ENCODE results near the gene PLD1.

Gene PLD1

DNA sequence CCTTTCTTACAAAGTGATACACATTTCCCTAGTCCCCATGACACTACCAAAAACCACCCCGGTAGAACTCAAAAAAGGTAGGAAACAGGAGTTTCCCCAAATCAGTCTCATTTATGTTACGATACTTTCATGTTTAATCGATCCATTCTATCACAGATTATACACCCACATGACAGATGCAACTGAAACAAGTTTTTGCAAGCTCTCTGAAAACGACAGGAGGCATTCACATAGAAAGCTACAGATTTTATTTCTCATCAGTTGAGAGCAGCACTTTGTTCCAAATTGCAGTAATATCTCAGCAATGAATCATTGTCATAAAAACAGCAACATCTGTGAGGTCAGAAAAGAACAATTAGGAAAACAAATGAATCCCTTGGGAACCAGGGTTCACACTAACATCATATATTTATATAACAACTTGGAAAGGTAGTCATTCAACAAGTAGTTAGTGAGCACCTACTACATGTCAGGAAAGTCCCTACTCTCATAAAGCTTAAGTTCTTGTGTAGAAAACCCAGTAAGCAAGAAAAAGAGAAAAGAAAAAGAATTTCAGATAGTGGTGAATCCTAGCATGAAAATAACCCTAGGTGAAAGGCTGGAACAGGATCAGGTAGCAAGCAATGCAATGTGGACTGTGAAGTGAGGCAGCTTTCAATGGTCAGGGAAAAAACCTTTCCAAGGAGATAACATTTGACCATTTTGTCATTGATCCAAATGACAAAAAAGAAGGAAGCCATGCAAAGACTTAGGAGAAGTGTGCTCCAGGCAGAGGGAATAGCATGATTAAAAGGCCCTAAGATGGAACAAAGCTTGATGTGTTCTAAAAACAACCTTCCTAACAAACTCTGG is 8.3 kb downstream of the PLD1 start:
- no peaks in the 10 kb centered on the region for H3K9me3 ChIP-seq (replicated peaks; ENCODE audit: low read length)
- no peaks in the 10 kb centered on the region for H3K27me3 ChIP-seq (ENCODE audit: control insufficient read depth, insufficient read depth, low read length)
- peak overlapping the region; percentile 66 for H3K9ac ChIP-seq (ENCODE audit: low read depth, low read length)
- H3K4me2 ChIP-seq (ENCODE audit: low read length): peak overlapping the region; percentile 65
- H3K4me1 ChIP-seq (ENCODE audit: control insufficient read depth, insufficient read depth, low read length): peaks cover 43% of the 10 kb centered on the region
- H3K4me3 ChIP-seq (ENCODE audit: low read length): no peak overlapping the region
- no peaks in the 10 kb centered on the region for H3K36me3 ChIP-seq (ENCODE audit: insufficient read depth, low read length)

DNA sequence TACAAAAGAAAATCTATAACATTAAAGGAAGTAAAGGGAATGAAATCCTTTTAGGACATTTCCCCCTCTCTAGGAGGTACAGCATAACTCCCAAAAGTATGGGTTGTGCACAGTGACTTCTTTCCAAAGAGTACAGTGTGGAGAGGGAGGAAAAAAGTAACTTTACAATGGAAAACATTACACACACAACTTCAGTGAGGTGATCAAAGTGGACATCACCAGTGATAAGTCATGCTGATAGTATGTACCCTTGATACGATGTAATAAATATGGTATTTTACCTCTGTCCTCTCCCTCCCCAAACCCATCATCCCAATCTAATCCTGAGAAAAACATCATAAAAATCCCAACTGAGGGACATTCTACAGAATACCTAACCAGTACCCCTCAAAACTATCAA is 10.8 kb downstream of the PLD1 start:
- Histone ChIP-seq H3K36me3 (ENCODE audit: insufficient read depth, low read length) (no peaks in the 10 kb centered on the region), H3K4me1 (ENCODE audit: control insufficient read depth, insufficient read depth, low read length) (peaks cover 20% of the 10 kb centered on the region)

DNA sequence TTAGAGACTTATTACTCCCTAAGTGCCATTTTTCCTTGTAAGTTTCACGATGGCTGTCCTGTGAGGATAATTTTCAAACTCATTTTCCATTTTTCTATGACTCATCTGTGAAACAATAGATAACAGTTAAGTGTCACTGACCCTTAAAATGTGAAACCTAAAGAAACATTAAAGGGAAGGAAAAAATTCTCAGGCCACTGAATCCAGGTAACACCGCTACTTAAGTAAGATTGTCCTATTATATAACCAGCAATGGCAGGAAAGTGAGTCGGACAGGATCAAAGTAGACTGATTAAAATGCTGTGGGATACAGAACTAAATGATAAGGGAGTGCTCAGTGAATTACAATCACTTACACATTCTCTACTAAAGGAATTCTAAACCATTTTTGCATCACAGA is 12.4 kb downstream of the PLD1 start:
- Histone ChIP-seq H3K4me1 (ENCODE audit: control insufficient read depth, insufficient read depth, low read length) (peaks cover 16% of the 10 kb centered on the region), H3K4me2 (ENCODE audit: low read length) (no peak overlapping the region), H3K4me3 (ENCODE audit: low read length) (no peak overlapping the region), H3K9me3 (replicated peaks; ENCODE audit: low read length) (no peaks in the 10 kb centered on the region), H3K27me3 (ENCODE audit: control insufficient read depth, insufficient read depth, low read length) (no peaks in the 10 kb centered on the region), H3K9ac (ENCODE audit: low read depth, low read length) (no peak overlapping the region), H3K36me3 (ENCODE audit: insufficient read depth, low read length) (no peaks in the 10 kb centered on the region)

More for the DNA sequence above, 10.8 kb downstream of the PLD1 start:
- no peaks in the 10 kb centered on the region for H3K9me3 ChIP-seq (replicated peaks; ENCODE audit: low read length)
- no peak overlapping the region for H3K4me2 ChIP-seq (ENCODE audit: low read length)
- no peaks in the 10 kb centered on the region for H3K27me3 ChIP-seq (ENCODE audit: control insufficient read depth, insufficient read depth, low read length)
- H3K4me3 ChIP-seq (ENCODE audit: low read length): no peak overlapping the region
- H3K9ac ChIP-seq (ENCODE audit: low read depth, low read length): no peak overlapping the region

DNA sequence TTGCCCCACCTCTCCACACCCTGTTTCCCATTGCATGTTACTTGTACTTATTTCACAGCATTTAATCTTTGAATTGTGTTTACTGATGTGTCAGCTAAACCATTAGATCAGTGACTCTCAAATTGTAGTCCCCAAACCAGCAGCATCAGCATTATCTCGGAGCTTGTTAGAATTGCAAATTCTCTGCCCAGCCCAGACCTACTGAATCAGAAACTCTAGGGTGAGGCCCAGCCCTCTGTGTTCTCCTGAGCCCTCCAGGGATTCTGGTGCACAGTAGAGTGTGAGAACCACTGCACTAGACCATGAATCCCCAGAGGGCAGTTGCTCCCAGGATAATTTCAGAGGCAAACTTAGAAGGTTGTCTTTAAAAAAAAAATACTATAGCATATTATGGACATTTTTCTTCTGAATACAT is 13.0 kb downstream of the PLD1 start:
- Histone ChIP-seq H3K27me3 (ENCODE audit: control insufficient read depth, insufficient read depth, low read length) (no peaks in the 10 kb centered on the region), H3K9me3 (replicated peaks; ENCODE audit: low read length) (no peaks in the 10 kb centered on the region), H3K4me2 (ENCODE audit: low read length) (no peak overlapping the region), H3K9ac (ENCODE audit: low read depth, low read length) (no peak overlapping the region), H3K36me3 (ENCODE audit: insufficient read depth, low read length) (no peaks in the 10 kb centered on the region), H3K4me3 (ENCODE audit: low read length) (no peak overlapping the region), H3K4me1 (ENCODE audit: control insufficient read depth, insufficient read depth, low read length) (peaks cover 13% of the 10 kb centered on the region)

DNA sequence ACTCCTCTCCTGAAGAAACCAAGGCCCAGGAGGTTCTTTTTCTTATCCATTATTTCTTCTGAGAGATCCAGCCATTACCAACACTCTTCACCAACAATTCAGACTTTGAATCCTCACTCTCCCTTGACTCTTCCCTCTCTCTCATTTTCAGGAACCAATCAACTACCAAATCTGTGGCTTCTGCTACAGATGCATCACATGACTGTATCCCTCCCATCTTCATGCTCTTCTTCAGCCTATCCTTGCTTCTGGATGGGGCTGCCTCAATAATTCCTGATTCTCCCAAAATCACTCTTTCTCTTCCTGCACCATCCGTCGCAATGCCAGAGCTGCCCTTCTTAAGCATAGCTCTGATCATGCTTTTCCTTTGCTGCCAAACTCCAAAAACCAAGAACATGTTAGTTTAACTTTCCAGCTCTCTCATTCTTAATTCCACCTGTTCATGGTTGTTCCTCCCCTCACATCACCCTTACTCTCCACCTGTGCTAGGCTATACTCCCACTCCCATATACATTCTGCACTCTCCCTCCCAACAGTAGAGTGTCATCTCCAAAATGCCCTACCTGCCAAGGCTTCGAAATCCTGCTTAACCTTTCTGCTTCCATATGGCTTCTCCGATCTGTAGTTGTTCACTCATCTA is 13.5 kb downstream of the PLD1 start:
- H3K4me3 ChIP-seq (ENCODE audit: low read length): no peak overlapping the region
- no peaks in the 10 kb centered on the region for H3K36me3 ChIP-seq (ENCODE audit: insufficient read depth, low read length)
- no peak overlapping the region for H3K4me2 ChIP-seq (ENCODE audit: low read length)
- H3K27me3 ChIP-seq (ENCODE audit: control insufficient read depth, insufficient read depth, low read length): no peaks in the 10 kb centered on the region
- H3K4me1 ChIP-seq (ENCODE audit: control insufficient read depth, insufficient read depth, low read length): peaks cover 13% of the 10 kb centered on the region
- H3K9ac ChIP-seq (ENCODE audit: low read depth, low read length): no peak overlapping the region
- H3K9me3 ChIP-seq (replicated peaks; ENCODE audit: low read length): no peaks in the 10 kb centered on the region

DNA sequence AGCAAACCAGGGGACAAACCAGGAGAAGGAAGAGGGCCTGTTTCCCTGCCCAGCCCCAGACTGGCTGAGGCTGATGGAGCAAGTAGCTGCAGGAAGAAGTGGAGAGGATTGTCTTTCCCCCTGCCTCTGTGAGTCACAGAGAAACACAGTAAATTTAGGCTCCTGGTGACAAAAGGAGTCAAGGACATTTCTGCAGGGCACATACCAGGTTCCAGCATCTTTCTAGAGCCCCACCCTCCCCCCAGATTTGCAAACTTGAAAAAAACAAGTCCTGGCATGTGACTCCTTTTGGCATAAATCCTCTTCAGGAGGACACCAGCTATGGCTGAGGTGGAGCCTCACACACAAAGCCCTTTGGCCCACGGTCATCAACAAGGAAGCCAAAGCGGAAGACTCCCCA is 17.8 kb downstream of the PLD1 start:
- Histone ChIP-seq H3K27me3 (ENCODE audit: control insufficient read depth, insufficient read depth, low read length) (no peaks in the 10 kb centered on the region), H3K9me3 (replicated peaks; ENCODE audit: low read length) (no peaks in the 10 kb centered on the region), H3K9ac (ENCODE audit: low read depth, low read length) (no peak overlapping the region), H3K4me1 (ENCODE audit: control insufficient read depth, insufficient read depth, low read length) (peaks cover 15% of the 10 kb centered on the region), H3K36me3 (ENCODE audit: insufficient read depth, low read length) (no peaks in the 10 kb centered on the region), H3K4me2 (ENCODE audit: low read length) (no peak overlapping the region), H3K4me3 (ENCODE audit: low read length) (no peak overlapping the region)

DNA sequence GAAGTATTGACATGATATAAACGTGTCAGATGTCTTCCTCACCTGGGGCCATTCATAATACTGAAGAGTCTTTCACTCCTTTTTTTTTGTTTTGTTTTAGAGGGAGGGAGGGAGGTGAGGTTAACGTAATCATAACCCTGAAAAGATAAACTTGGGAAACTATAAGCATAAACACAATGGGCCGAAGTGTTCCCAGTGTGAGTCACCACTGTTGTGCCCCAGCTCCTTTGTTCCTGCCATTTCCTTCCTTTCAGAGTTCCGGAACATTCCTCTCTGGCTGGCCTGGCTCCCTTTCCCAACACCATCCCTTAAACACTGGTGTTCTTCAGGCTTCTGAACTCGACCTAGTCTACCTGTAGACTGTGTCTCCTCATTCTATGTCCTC is 18.6 kb downstream of the PLD1 start:
- Histone ChIP-seq H3K4me1 (ENCODE audit: control insufficient read depth, insufficient read depth, low read length) (peaks cover 15% of the 10 kb centered on the region), H3K9ac (ENCODE audit: low read depth, low read length) (no peak overlapping the region)

DNA sequence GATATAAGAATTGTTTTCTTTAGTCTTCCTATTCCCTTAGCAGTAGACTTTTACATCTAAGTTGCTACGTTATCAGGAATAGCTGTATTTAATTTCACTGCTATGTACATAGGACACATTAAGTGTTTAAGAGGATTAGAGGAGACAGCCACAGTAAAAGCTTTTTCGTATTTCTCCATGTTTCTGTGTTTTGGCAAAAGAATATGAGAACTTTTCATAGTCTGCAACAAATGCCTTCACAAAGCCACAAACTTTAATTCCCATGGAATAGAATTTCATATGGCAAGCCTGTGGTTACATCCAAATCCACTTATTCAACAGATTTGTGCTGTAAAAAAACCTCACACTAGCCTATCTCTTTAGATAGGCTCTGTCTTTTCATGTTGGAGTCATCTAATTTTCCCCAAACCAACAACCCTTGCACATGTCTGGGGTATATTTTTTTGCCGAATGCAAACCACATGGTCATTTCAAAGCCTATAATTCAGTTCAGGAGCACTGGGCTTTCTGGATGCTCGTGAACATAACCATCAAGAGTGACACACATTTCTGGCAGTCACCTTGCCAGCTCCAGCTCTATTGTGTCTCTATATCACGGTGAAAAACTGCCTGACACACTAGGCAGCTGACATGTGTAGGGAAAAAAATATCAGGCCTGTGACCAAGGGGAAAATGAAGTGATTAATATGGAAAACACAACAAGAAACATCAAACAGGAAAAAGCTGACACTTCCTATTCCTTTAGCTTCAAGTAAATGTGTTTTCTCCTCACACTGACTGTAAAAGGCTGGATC is 19.2 kb downstream of the PLD1 start:
- no peak overlapping the region for H3K4me2 ChIP-seq (ENCODE audit: low read length)
- H3K9me3 ChIP-seq (replicated peaks; ENCODE audit: low read length): no peaks in the 10 kb centered on the region
- H3K36me3 ChIP-seq (ENCODE audit: insufficient read depth, low read length): no peaks in the 10 kb centered on the region
- peaks cover 15% of the 10 kb centered on the region for H3K4me1 ChIP-seq (ENCODE audit: control insufficient read depth, insufficient read depth, low read length)
- no peak overlapping the region for H3K9ac ChIP-seq (ENCODE audit: low read depth, low read length)
- no peaks in the 10 kb centered on the region for H3K27me3 ChIP-seq (ENCODE audit: control insufficient read depth, insufficient read depth, low read length)
- no peak overlapping the region for H3K4me3 ChIP-seq (ENCODE audit: low read length)

More for the DNA sequence above, 18.6 kb downstream of the PLD1 start:
- Histone ChIP-seq H3K27me3 (ENCODE audit: control insufficient read depth, insufficient read depth, low read length) (no peaks in the 10 kb centered on the region), H3K4me3 (ENCODE audit: low read length) (no peak overlapping the region), H3K4me2 (ENCODE audit: low read length) (no peak overlapping the region), H3K36me3 (ENCODE audit: insufficient read depth, low read length) (no peaks in the 10 kb centered on the region), H3K9me3 (replicated peaks; ENCODE audit: low read length) (no peaks in the 10 kb centered on the region)

DNA sequence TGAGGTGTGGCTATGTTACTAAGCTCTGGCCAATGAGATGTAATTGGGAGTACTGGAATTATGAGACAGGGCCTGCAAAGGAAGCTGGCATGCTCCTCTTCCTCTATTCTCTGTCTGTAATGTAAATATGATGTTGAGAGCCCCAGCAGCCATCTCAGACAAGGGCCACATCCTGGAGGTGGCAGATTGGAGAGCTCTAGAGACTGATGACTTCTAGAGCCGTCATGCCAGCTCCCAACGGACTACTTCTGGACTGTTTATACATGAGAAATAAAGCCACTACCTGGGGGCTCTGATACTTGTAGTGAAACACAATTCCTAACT is 19.7 kb downstream of the PLD1 start:
- Histone ChIP-seq H3K4me1 (ENCODE audit: control insufficient read depth, insufficient read depth, low read length) (peaks cover 15% of the 10 kb centered on the region), H3K4me3 (ENCODE audit: low read length) (no peak overlapping the region)

DNA sequence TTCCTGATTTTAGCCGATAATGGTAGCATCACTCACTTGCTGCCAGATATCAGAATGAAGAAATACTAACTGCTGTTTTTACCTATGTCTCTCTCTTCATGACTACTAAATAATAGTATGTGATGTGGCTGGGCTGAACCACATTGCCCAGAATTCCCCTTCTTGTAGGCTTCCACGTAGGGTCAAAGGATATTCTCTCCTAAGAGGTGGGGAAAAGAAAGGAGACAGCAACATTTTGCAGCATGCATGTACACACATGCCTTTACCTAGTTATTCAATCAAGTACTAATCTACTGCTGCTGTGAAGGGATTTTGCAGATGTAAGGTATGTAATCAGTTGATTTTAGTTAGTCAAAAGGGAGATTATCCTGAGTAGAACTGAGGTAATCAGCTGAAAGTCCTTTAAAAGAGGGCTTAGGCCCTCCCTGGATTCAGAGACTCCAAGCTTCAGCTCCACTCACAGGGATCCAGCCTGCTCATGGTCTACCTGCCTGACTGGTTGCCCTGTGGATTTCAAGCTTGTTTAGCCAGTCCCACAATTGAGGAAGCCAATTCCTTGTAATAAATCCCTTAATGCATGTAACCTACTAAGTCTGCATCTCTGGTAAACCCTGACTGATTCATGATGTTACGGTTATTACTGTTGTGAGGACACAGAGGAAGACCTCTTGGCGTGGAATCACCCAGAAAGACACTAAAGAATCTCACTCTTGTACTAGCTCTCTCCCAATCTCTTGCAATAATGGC is 20.4 kb downstream of the PLD1 start:
- peaks cover 15% of the 10 kb centered on the region for H3K4me1 ChIP-seq (ENCODE audit: control insufficient read depth, insufficient read depth, low read length)
- no peaks in the 10 kb centered on the region for H3K27me3 ChIP-seq (ENCODE audit: control insufficient read depth, insufficient read depth, low read length)
- no peak overlapping the region for H3K9ac ChIP-seq (ENCODE audit: low read depth, low read length)

More for the DNA sequence above, 19.7 kb downstream of the PLD1 start:
- Histone ChIP-seq H3K4me2 (ENCODE audit: low read length) (no peak overlapping the region), H3K9me3 (replicated peaks; ENCODE audit: low read length) (no peaks in the 10 kb centered on the region), H3K36me3 (ENCODE audit: insufficient read depth, low read length) (no peaks in the 10 kb centered on the region), H3K27me3 (ENCODE audit: control insufficient read depth, insufficient read depth, low read length) (no peaks in the 10 kb centered on the region), H3K9ac (ENCODE audit: low read depth, low read length) (no peak overlapping the region)

More for the DNA sequence above, 20.4 kb downstream of the PLD1 start:
- Histone ChIP-seq H3K36me3 (ENCODE audit: insufficient read depth, low read length) (no peaks in the 10 kb centered on the region), H3K9me3 (replicated peaks; ENCODE audit: low read length) (no peaks in the 10 kb centered on the region), H3K4me2 (ENCODE audit: low read length) (no peak overlapping the region), H3K4me3 (ENCODE audit: low read length) (no peak overlapping the region)
